IPS DF 6.9 (cell line): ENCODE data around the gene AP4B1.

Experiments
- DNase-seq: peaks from one replicate; pipeline ENCODE4 v3.0.0-alpha.2; 2013; ENCODE audit warnings: low read depth, low spot score
- H3K27ac ChIP-seq: one replicate; pipeline ENCODE4 v1.5.1; 2013; ENCODE audit warnings: low read length, control low read depth
- H3K27me3 ChIP-seq: 2 replicates; pipeline ENCODE4 v1.6.1; 2013; ENCODE audit warnings: mild to moderate bottlenecking, low read length; ENCODE audit not compliant: control insufficient read depth, insufficient read depth
- H3K36me3 ChIP-seq: 2 replicates; pipeline ENCODE4 v1.6.1; 2013; ENCODE audit warnings: low read length; ENCODE audit not compliant: control insufficient read depth, insufficient read depth
- H3K4me1 ChIP-seq: 2 replicates; pipeline ENCODE4 v1.6.1; 2013; ENCODE audit warnings: low read length; ENCODE audit not compliant: control insufficient read depth, insufficient read depth
- H3K4me3 ChIP-seq: 2 replicates; pipeline ENCODE4 v1.5.1; 2013; ENCODE audit warnings: mild to moderate bottlenecking, low read length
- H3K9me3 ChIP-seq: 2 replicates; pipeline ENCODE4 v1.6.1; 2013; ENCODE audit warnings: low read length, inconsistent platforms; ENCODE audit not compliant: control insufficient read depth, insufficient read depth
- WGBS: extraction: QIAGEN DNeasy Blood & Tissue Kit; methylation state at CpG from one replicate; pipeline ENCODE4 v1.1.7; 2013; ENCODE audit warnings: mixed read lengths, missing lambda C conversion rate; ENCODE audit not compliant: insufficient read length, insufficient coverage; 5-methylcytosine and 5-hydroxymethylcytosine counted together

Gene AP4B1

GRCh38 chr1:113913887-113914664 is 9.5 kb upstream of the AP4B1 start:
- H3K27me3 ChIP-seq: no peaks in the 10 kb centered on the region
- no peak for DNase-seq
- no peak overlapping the region for H3K27ac ChIP-seq
- no peak overlapping the region for H3K4me3 ChIP-seq
- no peaks in the 10 kb centered on the region for H3K9me3 ChIP-seq
- WGBS: no CpG with 5 or more reads among the region's 5 CpGs
- H3K4me1 ChIP-seq: no peaks in the 10 kb centered on the region
- H3K36me3 ChIP-seq: no peaks in the 10 kb centered on the region; the same call in 1 of the 2 replicates

- H3K27ac ChIP-seq: no peak overlapping the region
- H3K36me3 ChIP-seq: no peaks in the 10 kb centered on the region; the same call in 1 of the 2 replicates
- DNase-seq: no peak
- no peaks in the 10 kb centered on the region for H3K27me3 ChIP-seq
- WGBS: no CpG with 5 or more reads among the region's 3 CpGs
- no peaks in the 10 kb centered on the region for H3K4me1 ChIP-seq
- H3K9me3 ChIP-seq: no peaks in the 10 kb centered on the region
- no peak overlapping the region for H3K4me3 ChIP-seq
These were observed 8.7 kb upstream of the AP4B1 start for GRCh38 chr1:113913312-113913668.

DNA sequence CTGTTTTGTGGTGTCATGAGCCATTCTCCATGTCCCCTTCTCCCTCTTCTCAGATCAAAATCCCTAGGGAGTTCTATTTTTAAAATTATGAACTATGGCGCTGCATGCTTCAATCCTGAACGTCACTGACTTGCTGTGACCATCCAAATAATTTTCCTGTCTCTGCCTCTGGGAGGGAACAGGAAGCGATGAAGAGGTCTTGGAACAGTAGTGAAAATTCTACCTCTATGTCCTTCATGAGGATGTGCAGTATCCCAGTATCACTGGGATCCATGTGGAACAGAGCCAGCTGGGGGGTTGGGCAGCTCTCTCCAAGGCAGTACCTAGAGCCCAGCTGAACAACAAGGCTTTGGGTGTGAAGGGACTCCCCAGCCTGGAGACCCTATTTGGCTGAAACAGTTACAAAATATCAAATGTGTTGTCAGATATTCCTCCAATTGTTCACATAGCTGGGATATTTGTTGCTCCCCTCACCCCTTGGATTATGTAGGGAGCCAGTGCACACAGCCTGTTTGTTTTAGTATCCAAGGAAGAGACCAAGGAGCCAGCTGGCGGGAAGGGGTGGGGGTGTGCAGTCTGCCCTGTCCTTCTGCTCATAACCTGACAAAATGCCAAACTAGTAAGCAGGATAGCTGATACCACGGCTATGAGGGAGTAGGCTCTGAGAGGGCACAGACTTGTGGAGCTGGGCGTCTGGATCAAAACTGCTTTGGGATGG is 8.2 kb upstream of the AP4B1 start:
- H3K27ac ChIP-seq: no peak overlapping the region
- no peaks in the 10 kb centered on the region; the same call in 1 of the 2 replicates for H3K36me3 ChIP-seq
- WGBS: no CpG with 5 or more reads among the region's 6 CpGs
- no peaks in the 10 kb centered on the region for H3K27me3 ChIP-seq
- DNase-seq: no peak
- no peak overlapping the region for H3K4me3 ChIP-seq
- H3K9me3 ChIP-seq: no peaks in the 10 kb centered on the region
- H3K4me1 ChIP-seq: no peaks in the 10 kb centered on the region

- DNase-seq: peak; percentile 25
- H3K4me3 ChIP-seq: peak overlapping the region; percentile 98
- H3K27me3 ChIP-seq: no peaks in the 10 kb centered on the region
- no peaks in the 10 kb centered on the region for H3K4me1 ChIP-seq
- WGBS: no CpG with 5 or more reads among the region's 17 CpGs
- H3K27ac ChIP-seq: no peak overlapping the region
- H3K9me3 ChIP-seq: no peaks in the 10 kb centered on the region
- no peaks in the 10 kb centered on the region; the same call in 1 of the 2 replicates for H3K36me3 ChIP-seq
These were observed 849 bp upstream of the AP4B1 start for GRCh38 chr1:113905435-113905861.

DNA sequence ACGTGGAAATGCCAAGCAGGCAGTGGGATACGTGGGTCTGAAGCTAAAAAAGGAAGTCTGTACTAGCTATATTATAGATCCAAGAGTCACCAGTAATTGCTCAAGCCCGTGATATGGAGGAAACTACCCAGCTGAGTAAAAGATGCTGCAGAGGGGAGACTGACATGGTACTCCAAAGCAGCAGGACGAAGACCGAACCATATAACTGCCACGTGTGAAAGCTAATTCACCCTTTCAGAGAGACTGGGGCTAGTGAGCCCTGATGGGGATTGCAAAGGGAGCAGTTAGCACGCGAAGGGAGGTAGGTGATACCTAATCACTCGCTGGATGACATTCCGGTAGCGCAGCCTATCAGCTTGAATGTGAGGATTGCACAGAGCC is 316 bp downstream of the AP4B1 start:
- no peaks in the 10 kb centered on the region for H3K4me1 ChIP-seq
- no peaks in the 10 kb centered on the region; the same call in 1 of the 2 replicates for H3K36me3 ChIP-seq
- H3K9me3 ChIP-seq: no peaks in the 10 kb centered on the region
- no CpG with 5 or more reads among the region's 11 CpGs for WGBS
- H3K27ac ChIP-seq: no peak overlapping the region
- no peak for DNase-seq
- peak overlapping the region; percentile 69; the same call in 1 of the 2 replicates for H3K4me3 ChIP-seq
- H3K27me3 ChIP-seq: no peaks in the 10 kb centered on the region

GRCh38 chr1:113903501-113904292 is 902 bp downstream of the AP4B1 start:
- Histone ChIP-seq H3K4me3 (peak overlapping the region; percentile 69; the same call in 1 of the 2 replicates), H3K4me1 (no peaks in the 10 kb centered on the region), H3K27ac (no peak overlapping the region), H3K27me3 (no peaks in the 10 kb centered on the region), H3K36me3 (no peaks in the 10 kb centered on the region; the same call in 1 of the 2 replicates), H3K9me3 (no peaks in the 10 kb centered on the region)
- no CpG with 5 or more reads among the region's 7 CpGs for WGBS
- no peak for DNase-seq

DNA sequence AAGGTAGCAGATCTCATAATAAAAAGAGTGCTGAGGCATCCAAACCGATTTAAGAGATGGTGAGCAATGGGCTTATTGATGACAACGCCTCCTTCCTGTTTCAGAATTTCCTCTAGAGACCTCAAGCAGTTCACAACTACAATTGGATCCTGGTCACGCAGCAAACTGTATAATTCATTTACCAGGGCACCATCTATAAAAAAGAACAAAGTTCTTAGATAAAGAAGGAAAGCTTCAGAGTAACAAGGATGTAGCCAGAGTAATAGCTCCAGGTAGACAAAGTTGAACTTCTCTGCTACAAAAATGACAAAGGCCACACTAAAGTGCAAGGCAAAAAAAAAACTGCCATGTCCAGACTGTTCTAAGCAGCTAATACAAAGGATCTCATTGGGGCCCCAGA is 3.4 kb downstream of the AP4B1 start:
- DNase-seq: no peak
- Histone ChIP-seq H3K4me3 (no peak overlapping the region), H3K36me3 (no peaks in the 10 kb centered on the region; the same call in 1 of the 2 replicates), H3K4me1 (no peaks in the 10 kb centered on the region), H3K27ac (no peak overlapping the region), H3K27me3 (no peaks in the 10 kb centered on the region), H3K9me3 (no peaks in the 10 kb centered on the region)
- WGBS: no CpG with 5 or more reads among the region's 3 CpGs

- no peaks in the 10 kb centered on the region; the same call in 1 of the 2 replicates for H3K36me3 ChIP-seq
- no peaks in the 10 kb centered on the region for H3K27me3 ChIP-seq
- no peak for DNase-seq
- H3K4me1 ChIP-seq: no peaks in the 10 kb centered on the region
- no peak overlapping the region for H3K4me3 ChIP-seq
- no peaks in the 10 kb centered on the region for H3K9me3 ChIP-seq
- no peak overlapping the region for H3K27ac ChIP-seq
These were observed 5.5 kb downstream of the AP4B1 start for GRCh38 chr1:113899111-113899510.

- H3K4me1 ChIP-seq: no peaks in the 10 kb centered on the region
- H3K9me3 ChIP-seq: no peaks in the 10 kb centered on the region
- no peak overlapping the region for H3K4me3 ChIP-seq
- no peaks in the 10 kb centered on the region; the same call in 1 of the 2 replicates for H3K36me3 ChIP-seq
- no CpG with 5 or more reads among the region's 1 CpG for WGBS
- no peak for DNase-seq
- no peaks in the 10 kb centered on the region for H3K27me3 ChIP-seq
- no peak overlapping the region for H3K27ac ChIP-seq
These were observed 6.3 kb downstream of the AP4B1 start for GRCh38 chr1:113898241-113898814.

DNA sequence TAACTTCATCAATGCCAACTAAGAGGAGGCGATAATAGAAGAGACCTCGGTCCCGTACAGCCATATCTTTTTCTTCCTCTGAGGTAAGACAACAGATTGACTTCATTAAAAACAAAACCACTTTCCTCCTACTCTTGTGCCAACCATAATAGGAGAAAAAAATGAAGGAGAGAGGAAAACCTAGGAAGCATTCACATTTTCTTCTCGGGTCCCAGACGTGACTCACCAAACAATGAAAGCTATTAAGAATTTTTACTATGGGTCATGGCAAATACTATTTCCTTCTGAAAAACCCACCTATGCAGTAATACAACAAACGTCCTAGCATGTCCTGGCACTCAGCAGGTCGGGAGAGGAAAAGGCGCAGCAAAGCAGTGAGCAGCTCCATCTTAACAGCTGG is 8.6 kb downstream of the AP4B1 start:
- Histone ChIP-seq H3K4me1 (no peaks in the 10 kb centered on the region), H3K27me3 (no peaks in the 10 kb centered on the region), H3K27ac (no peak overlapping the region), H3K4me3 (no peak overlapping the region), H3K36me3 (no peaks in the 10 kb centered on the region; the same call in 1 of the 2 replicates), H3K9me3 (no peaks in the 10 kb centered on the region)
- WGBS: no CpG with 5 or more reads among the region's 8 CpGs
- no peak for DNase-seq
